ENCODE measurements around the gene TRPM5. TPM values are rescaled to one million over a fixed set of nuclear protein-coding genes. Genes with fewer than 3 reads are reported as not detected.

Gene TRPM5
- total RNA-seq, 6 experiments from 2014 or later: not detected

GRCh38 chr11:2447951-2448650 lies 3.8 kb upstream of the TRPM5 start:
- Mint-ChIP-seq H3K9me3 (peaks cover 4% of the 10 kb centered on the region; the same call in 1 of the 2 replicates), H3K4me3 (no peak overlapping the region), H3K27me3 (ENCODE audit: insufficient read depth) (peaks cover 40% of the 10 kb centered on the region), H3K4me1 (ENCODE audit: low read depth) (no peaks in the 10 kb centered on the region), H3K27ac (no peak overlapping the region), H3K36me3 (ENCODE audit: low read depth) (no peaks in the 10 kb centered on the region)
- TF ChIP-seq, protein P1, sequence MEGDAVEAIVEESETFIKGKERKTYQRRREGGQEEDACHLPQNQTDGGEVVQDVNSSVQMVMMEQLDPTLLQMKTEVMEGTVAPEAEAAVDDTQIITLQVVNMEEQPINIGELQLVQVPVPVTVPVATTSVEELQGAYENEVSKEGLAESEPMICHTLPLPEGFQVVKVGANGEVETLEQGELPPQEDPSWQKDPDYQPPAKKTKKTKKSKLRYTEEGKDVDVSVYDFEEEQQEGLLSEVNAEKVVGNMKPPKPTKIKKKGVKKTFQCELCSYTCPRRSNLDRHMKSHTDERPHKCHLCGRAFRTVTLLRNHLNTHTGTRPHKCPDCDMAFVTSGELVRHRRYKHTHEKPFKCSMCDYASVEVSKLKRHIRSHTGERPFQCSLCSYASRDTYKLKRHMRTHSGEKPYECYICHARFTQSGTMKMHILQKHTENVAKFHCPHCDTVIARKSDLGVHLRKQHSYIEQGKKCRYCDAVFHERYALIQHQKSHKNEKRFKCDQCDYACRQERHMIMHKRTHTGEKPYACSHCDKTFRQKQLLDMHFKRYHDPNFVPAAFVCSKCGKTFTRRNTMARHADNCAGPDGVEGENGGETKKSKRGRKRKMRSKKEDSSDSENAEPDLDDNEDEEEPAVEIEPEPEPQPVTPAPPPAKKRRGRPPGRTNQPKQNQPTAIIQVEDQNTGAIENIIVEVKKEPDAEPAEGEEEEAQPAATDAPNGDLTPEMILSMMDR (IDR thresholded peaks at IDR 0.05): no peak
- DNase-seq: no peak

GRCh38 chr11:2447253-2447950 lies 3.1 kb upstream of the TRPM5 start:
- H3K27ac Mint-ChIP-seq: no peak overlapping the region
- H3K9me3 Mint-ChIP-seq: peaks cover 5% of the 10 kb centered on the region; the same call in 1 of the 2 replicates
- TF ChIP-seq, protein P1 (IDR thresholded peaks at IDR 0.05): no peak
- no peak overlapping the region for H3K4me3 Mint-ChIP-seq
- no peak for DNase-seq
- peaks cover 37% of the 10 kb centered on the region for H3K27me3 Mint-ChIP-seq (ENCODE audit: insufficient read depth)
- H3K4me1 Mint-ChIP-seq (ENCODE audit: low read depth): no peaks in the 10 kb centered on the region
- H3K36me3 Mint-ChIP-seq (ENCODE audit: low read depth): no peaks in the 10 kb centered on the region

DNA sequence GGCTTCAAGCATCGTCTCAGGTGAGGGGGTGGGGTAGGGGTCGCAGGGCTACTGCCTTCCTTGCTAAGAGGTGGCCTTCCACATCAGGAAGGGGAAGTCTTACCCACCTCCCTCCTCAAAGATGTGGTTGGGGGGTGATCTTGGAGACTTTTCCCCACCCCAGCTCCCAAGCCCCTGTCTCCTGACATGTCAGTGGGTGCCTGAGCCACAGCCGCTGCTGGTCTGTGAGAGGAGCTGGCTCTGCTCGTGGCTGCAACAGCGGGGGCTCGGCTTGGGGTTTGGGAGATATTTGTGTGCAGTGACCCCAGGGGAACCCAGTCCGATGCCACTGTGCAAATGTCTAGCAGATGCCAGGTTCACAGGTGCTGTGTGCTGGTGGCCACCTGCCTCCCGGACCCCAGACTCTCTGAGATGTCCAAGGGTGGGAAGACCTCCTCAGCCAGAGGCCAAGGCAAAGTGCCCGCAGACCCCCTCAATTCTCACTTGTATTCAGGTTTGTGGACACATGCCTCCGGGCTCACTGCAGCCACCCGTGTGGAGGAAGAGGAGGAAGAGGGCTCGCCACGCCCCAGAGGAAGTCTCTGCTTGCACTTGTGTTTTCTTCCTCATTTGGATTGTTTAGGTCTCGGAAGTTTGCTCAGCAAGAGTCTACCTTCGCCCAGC lies 2.4 kb upstream of the TRPM5 start:
- Mint-ChIP-seq H3K36me3 (ENCODE audit: low read depth) (no peaks in the 10 kb centered on the region), H3K27me3 (ENCODE audit: insufficient read depth) (peaks cover 40% of the 10 kb centered on the region), H3K27ac (no peak overlapping the region), H3K4me3 (no peak overlapping the region), H3K9me3 (peaks cover 5% of the 10 kb centered on the region; the same call in 1 of the 2 replicates), H3K4me1 (ENCODE audit: low read depth) (no peaks in the 10 kb centered on the region)
- TF ChIP-seq, protein P1 (IDR thresholded peaks at IDR 0.05): no peak
- DNase-seq: no peak

DNA sequence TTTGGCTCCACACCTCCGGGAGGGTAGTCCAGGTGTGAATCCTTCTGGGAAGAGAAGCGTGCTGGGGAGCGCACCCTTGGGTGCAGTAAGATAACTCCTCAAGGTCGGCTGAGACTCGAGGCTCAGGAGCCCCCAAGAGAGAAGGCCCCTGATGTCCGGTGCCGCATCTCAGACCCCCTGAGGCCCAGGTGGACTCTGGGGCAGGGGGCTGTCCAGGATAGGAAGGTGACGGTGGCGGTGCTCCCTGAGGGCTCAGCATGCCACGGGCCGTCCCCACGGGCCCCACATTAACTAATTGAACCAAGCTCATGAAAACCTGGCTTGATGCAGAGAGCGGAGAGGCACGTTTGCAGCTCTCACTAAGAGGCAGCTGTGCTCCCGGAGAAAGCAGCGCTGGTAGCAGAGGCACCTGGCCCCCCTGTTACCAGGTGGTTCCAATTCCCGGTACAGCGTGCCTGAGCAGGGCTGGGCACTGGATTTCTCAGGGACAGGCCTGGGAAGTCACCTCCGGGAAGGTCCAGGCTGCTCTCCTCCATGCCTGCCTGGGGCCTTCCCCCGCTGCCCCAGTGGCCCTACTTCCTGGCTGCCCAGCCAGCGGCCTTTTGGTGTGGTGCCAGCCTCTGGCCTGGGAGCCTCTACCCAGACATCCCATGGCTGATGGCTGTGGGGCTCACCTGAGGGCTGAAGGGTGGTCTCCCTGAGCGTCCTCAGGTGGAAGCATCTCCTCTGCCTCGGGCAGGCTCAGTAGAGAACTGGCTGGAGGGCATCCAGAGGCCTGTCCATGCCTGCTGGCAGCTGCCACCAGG lies 1.6 kb upstream of the TRPM5 start:
- no peaks in the 10 kb centered on the region for H3K36me3 Mint-ChIP-seq (ENCODE audit: low read depth)
- no peak for DNase-seq
- no peak overlapping the region for H3K4me3 Mint-ChIP-seq
- no peak overlapping the region for H3K27ac Mint-ChIP-seq
- TF ChIP-seq, protein P1 (IDR thresholded peaks at IDR 0.05): no peak
- peaks cover 33% of the 10 kb centered on the region for H3K27me3 Mint-ChIP-seq (ENCODE audit: insufficient read depth)
- peaks cover 5% of the 10 kb centered on the region; the same call in 1 of the 2 replicates for H3K9me3 Mint-ChIP-seq
- no peaks in the 10 kb centered on the region for H3K4me1 Mint-ChIP-seq (ENCODE audit: low read depth)

All from HFFc6 (cell line).